Vagina (tissue), 2 donors: ENCODE data around the gene HEPN1.

Experiments
- POLR2A ChIP-seq, 2 donors: fragments of 450-650 bp; IDR thresholded peaks; one replicate each; pipeline ENCODE4 v1.6.1; 2017; ENCODE audit warnings: antibody characterized with exemption in 2 of 2, mild to moderate bottlenecking in 2 of 2, moderate library complexity in 2 of 2
- POLR2AphosphoS5 ChIP-seq, 2 donors: sonication (generic); formaldehyde crosslinking; IDR thresholded peaks; one replicate each; pipeline ENCODE4 v1.9.0; 2017; ENCODE audit warnings: antibody characterized with exemption in 2 of 2, mild to moderate bottlenecking in 2 of 2, low read depth in 1 of 2; ENCODE audit not compliant: insufficient read depth in 1 of 2
- TF ChIP-seq, protein P1 (sequence below), 3 experiments: fragments of 450-650 bp in 2 of 3; fragments of 200-600 bp in 1 of 3; sonication (generic) in 1 of 3; IDR thresholded peaks; one replicate each; pipeline ENCODE4 v1.5.1; 2017 to 2019; ENCODE audit warnings: antibody characterized with exemption in 3 of 3, mild to moderate bottlenecking in 2 of 3, moderate library complexity in 2 of 3

DNA sequence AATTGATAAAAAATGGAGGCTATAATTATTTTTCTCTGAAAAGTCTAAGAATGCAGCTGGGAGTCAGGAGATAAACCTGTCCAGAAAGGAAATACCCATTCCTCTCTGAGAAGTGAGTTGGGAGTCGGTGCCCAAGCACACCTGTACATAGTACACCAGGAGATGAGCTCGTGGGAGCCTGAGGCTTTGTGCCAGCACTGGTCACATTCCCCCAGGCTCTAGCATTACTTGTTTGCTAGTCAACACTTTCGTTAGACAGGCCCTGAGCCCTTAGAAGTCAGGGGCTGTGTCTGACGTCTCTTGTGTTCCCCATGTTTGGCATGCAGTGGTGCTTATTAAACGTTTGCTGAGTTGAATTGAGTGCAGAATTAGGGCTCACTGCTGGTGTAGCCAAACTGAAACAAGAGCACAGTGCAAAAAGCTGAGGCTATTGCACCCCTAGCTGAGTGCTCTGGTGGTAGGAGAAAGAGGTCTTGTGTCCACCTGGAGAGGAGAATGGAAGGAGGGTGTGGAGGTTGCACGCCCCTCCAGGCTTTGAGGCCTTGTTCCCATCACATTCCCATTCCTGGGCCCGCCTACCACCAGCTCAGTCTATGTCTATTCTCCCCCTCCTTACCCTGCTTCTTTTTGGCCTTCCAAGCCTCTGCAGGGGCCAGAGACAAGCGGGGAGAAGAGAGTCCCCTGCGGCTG, 28.2 kb upstream of the HEPN1 start:
- TF ChIP-seq, protein P1, sequence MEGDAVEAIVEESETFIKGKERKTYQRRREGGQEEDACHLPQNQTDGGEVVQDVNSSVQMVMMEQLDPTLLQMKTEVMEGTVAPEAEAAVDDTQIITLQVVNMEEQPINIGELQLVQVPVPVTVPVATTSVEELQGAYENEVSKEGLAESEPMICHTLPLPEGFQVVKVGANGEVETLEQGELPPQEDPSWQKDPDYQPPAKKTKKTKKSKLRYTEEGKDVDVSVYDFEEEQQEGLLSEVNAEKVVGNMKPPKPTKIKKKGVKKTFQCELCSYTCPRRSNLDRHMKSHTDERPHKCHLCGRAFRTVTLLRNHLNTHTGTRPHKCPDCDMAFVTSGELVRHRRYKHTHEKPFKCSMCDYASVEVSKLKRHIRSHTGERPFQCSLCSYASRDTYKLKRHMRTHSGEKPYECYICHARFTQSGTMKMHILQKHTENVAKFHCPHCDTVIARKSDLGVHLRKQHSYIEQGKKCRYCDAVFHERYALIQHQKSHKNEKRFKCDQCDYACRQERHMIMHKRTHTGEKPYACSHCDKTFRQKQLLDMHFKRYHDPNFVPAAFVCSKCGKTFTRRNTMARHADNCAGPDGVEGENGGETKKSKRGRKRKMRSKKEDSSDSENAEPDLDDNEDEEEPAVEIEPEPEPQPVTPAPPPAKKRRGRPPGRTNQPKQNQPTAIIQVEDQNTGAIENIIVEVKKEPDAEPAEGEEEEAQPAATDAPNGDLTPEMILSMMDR (IDR thresholded peaks at IDR 0.05), result no peak
- no peak for TF ChIP-seq POLR2AphosphoS5 (IDR thresholded peaks at IDR 0.05; ENCODE audit: insufficient read depth in 1 of 2, low read depth in 1 of 2)
- no peak for TF ChIP-seq POLR2A (IDR thresholded peaks at IDR 0.05)
